ENCODE results near the gene SYNCRIP.
A peak's percentile ranks its signal among the peaks of the same experiment; 100 is the strongest.

SYNCRIP gene

GRCh38 chr6:85580118-85580877 is 62.4 kb downstream of the SYNCRIP start:
- no peak for ATAC-seq
- TF ChIP-seq ZNF8 (CRISPR knock-in tag; IDR thresholded peaks at IDR 0.05) (no peak), ARNTL (CRISPR knock-in tag; IDR thresholded peaks at IDR 0.05; ENCODE audit: borderline replicate concordance, low read depth) (no peak), BACH2 (CRISPR knock-in tag; IDR thresholded peaks at IDR 0.05; ENCODE audit: borderline replicate concordance) (no peak), ZC3H10 (CRISPR knock-in tag; IDR thresholded peaks at IDR 0.05) (no peak), ZFP30 (CRISPR knock-in tag; IDR thresholded peaks at IDR 0.05) (no peak), ESRRG (CRISPR knock-in tag; IDR thresholded peaks at IDR 0.05) (no peak), GLIS3 (CRISPR knock-in tag; IDR thresholded peaks at IDR 0.05) (no peak), SNAI2 (CRISPR knock-in tag; IDR thresholded peaks at IDR 0.05) (no peak), RARB (CRISPR knock-in tag; IDR thresholded peaks at IDR 0.05) (no peak), OSR1 (CRISPR knock-in tag; IDR thresholded peaks at IDR 0.05) (no peak), CSRNP3 (CRISPR knock-in tag; IDR thresholded peaks at IDR 0.05) (no peak)

DNA sequence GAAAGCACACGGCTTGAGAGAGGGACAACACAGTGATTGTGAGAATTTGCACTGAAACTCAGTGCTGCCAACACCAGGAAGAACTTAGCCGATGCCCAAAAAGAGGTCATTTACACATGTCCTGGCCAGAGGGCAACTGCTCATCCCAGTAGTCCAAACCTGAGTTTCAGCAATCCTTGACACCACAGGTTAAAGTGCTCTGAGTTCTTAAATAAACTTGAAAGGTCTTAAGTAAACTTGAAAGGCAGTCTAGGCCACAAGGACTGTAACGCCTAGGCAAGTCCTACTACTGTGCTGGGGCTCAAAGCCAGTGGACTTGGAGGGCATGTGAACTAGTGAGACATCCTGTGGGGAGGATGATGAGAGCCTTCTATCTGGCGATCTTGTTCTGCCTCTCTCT is 63.1 kb downstream of the SYNCRIP start:
- ATAC-seq = no peak
- no peak for TF ChIP-seq GLIS3 (CRISPR knock-in tag; IDR thresholded peaks at IDR 0.05)
- no peak for TF ChIP-seq ZC3H10 (CRISPR knock-in tag; IDR thresholded peaks at IDR 0.05)
- TF ChIP-seq ZNF70 (CRISPR knock-in tag; IDR thresholded peaks at IDR 0.05) = no peak
- TF ChIP-seq ZFP3 (CRISPR knock-in tag; IDR thresholded peaks at IDR 0.05) = no peak
- no peak for TF ChIP-seq OSR1 (CRISPR knock-in tag; IDR thresholded peaks at IDR 0.05)
- TF ChIP-seq CSDC2 (CRISPR knock-in tag; IDR thresholded peaks at IDR 0.05) = no peak
- no peak for TF ChIP-seq BACH2 (CRISPR knock-in tag; IDR thresholded peaks at IDR 0.05; ENCODE audit: borderline replicate concordance)
- no peak for TF ChIP-seq TCF4 (CRISPR knock-in tag; IDR thresholded peaks at IDR 0.05; ENCODE audit: borderline replicate concordance)
- TF ChIP-seq ZNF8 (CRISPR knock-in tag; IDR thresholded peaks at IDR 0.05) = no peak
- TF ChIP-seq, protein P1, sequence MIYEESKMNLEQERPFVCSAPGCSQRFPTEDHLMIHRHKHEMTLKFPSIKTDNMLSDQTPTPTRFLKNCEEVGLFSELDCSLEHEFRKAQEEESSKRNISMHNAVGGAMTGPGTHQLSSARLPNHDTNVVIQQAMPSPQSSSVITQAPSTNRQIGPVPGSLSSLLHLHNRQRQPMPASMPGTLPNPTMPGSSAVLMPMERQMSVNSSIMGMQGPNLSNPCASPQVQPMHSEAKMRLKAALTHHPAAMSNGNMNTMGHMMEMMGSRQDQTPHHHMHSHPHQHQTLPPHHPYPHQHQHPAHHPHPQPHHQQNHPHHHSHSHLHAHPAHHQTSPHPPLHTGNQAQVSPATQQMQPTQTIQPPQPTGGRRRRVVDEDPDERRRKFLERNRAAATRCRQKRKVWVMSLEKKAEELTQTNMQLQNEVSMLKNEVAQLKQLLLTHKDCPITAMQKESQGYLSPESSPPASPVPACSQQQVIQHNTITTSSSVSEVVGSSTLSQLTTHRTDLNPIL (CRISPR knock-in tag; IDR thresholded peaks at IDR 0.05; ENCODE audit: low read depth) = no peak
- TF ChIP-seq ESRRG (CRISPR knock-in tag; IDR thresholded peaks at IDR 0.05) = no peak
- no peak for TF ChIP-seq PATZ1 (CRISPR knock-in tag; IDR thresholded peaks at IDR 0.05; ENCODE audit: borderline replicate concordance)
- TF ChIP-seq ZNF565 (CRISPR knock-in tag; conservative IDR thresholded peaks at IDR 0.05; ENCODE audit: low read depth) = no peak

GRCh38 chr6:85576476-85576875 is 66.2 kb downstream of the SYNCRIP start:
- ATAC-seq = peak; percentile 19; the same call in 1 of the 3 replicates
- no peak for TF ChIP-seq OSR1 (CRISPR knock-in tag; IDR thresholded peaks at IDR 0.05)
- TF ChIP-seq BACH2 (CRISPR knock-in tag; IDR thresholded peaks at IDR 0.05; ENCODE audit: borderline replicate concordance) = no peak
- no peak for TF ChIP-seq TOX (CRISPR knock-in tag; IDR thresholded peaks at IDR 0.05; ENCODE audit: borderline replicate concordance)
- no peak for TF ChIP-seq GLIS3 (CRISPR knock-in tag; IDR thresholded peaks at IDR 0.05)
- TF ChIP-seq ZNF8 (CRISPR knock-in tag; IDR thresholded peaks at IDR 0.05) = no peak
- no peak for TF ChIP-seq ESRRG (CRISPR knock-in tag; IDR thresholded peaks at IDR 0.05)
- TF ChIP-seq ZNF565 (CRISPR knock-in tag; conservative IDR thresholded peaks at IDR 0.05; ENCODE audit: low read depth) = no peak
- no peak for TF ChIP-seq RARB (CRISPR knock-in tag; IDR thresholded peaks at IDR 0.05)
- TF ChIP-seq, protein P1 (CRISPR knock-in tag; IDR thresholded peaks at IDR 0.05; ENCODE audit: low read depth) = no peak
- no peak for TF ChIP-seq PATZ1 (CRISPR knock-in tag; IDR thresholded peaks at IDR 0.05; ENCODE audit: borderline replicate concordance)
- no peak for TF ChIP-seq CSDC2 (CRISPR knock-in tag; IDR thresholded peaks at IDR 0.05)
- TF ChIP-seq SNAI2 (CRISPR knock-in tag; IDR thresholded peaks at IDR 0.05) = no peak
- no peak for TF ChIP-seq PPARA (CRISPR knock-in tag; IDR thresholded peaks at IDR 0.05; ENCODE audit: borderline replicate concordance)

Measured in SK-N-SH treated with all-trans-retinoic acid at 6 μM for 48 hours (cell line).